SU-DHL-6 (cell line): ENCODE data around the gene FUCA1.

ENCODE experiments used
- CTCF ChIP-seq: fragments of 200-600 bp; sonication (generic); IDR thresholded peaks from one replicate; pipeline ENCODE4 v1.5.1; 2017; ENCODE audit warnings: antibody characterized with exemption, mild to moderate bottlenecking, low read length, moderate library complexity; ENCODE audit not compliant: insufficient read depth, poor library complexity, severe bottlenecking
- EZH2phosphoT487 ChIP-seq: fragments of 200-600 bp; sonication (generic), shearing (Covaris generic); conservative IDR thresholded peaks from 2 replicates; pipeline ENCODE4 v1.6.1; 2018; ENCODE audit warnings: mild to moderate bottlenecking, antibody characterized with exemption, low read length, moderate library complexity, mixed read lengths

GRCh38 chr1:23798662-23799142 is 69.4 kb downstream of the FUCA1 start:
- TF ChIP-seq CTCF (no peak), EZH2phosphoT487 (no peak)
